ENCODE data around the gene AHNAK2. TPM values are rescaled to one million over a fixed set of nuclear protein-coding genes. Genes with fewer than 3 reads are reported as not detected.

AHNAK2 gene
- total RNA-seq, 1 donor from 2014 or later = 26.9 TPM

DNA sequence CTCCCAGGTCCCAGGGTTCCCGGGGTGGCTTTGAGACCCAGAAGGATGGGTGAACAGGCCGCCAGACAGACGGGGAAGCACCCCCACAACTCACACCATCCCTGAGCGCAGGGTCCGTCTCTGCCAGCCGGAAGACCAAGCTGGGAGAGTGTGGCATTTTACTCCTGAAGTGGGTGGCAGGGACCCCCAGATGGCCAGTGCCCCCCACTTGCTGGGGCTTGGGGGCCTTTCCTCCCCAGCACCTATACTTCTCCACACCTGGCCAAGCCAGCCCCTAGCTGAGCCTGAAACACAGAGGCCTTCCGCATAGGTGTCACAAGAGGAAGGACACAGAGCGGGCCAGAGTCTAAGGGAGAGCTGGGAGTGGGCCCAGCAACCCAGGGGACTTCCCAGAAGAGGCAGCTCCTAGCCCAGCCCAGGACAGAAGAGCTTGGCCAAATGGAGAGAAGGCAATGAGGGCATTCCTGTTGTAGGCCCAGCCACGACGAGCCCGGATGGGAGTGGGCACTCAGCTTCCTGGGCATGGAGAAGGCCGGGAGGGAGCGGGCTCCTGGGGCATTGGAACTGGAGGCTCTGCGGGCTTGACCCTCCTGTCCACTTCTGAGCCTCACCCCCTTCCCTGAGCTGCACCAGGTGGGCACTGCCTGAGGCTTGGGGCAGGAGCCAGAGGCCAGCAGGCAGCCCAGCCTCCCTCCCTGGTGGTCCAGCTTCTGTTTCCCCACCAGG lies 3.3 kb downstream of the AHNAK2 start:
- no peak overlapping the region for H3K27ac Mint-ChIP-seq (ENCODE audit: unreplicated experiment)
- peaks cover 16% of the 10 kb centered on the region for H3K27me3 Mint-ChIP-seq (ENCODE audit: unreplicated experiment)
- no peak for DNase-seq (ENCODE audit: low spot score)
- no peaks in the 10 kb centered on the region for H3K9me3 Mint-ChIP-seq (ENCODE audit: unreplicated experiment)
- TF ChIP-seq, protein P1, sequence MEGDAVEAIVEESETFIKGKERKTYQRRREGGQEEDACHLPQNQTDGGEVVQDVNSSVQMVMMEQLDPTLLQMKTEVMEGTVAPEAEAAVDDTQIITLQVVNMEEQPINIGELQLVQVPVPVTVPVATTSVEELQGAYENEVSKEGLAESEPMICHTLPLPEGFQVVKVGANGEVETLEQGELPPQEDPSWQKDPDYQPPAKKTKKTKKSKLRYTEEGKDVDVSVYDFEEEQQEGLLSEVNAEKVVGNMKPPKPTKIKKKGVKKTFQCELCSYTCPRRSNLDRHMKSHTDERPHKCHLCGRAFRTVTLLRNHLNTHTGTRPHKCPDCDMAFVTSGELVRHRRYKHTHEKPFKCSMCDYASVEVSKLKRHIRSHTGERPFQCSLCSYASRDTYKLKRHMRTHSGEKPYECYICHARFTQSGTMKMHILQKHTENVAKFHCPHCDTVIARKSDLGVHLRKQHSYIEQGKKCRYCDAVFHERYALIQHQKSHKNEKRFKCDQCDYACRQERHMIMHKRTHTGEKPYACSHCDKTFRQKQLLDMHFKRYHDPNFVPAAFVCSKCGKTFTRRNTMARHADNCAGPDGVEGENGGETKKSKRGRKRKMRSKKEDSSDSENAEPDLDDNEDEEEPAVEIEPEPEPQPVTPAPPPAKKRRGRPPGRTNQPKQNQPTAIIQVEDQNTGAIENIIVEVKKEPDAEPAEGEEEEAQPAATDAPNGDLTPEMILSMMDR (IDR thresholded peaks at IDR 0.05; ENCODE audit: unreplicated experiment) = no peak
- H3K36me3 Mint-ChIP-seq (ENCODE audit: low read depth, unreplicated experiment) = peaks cover 3% of the 10 kb centered on the region
- peaks cover 10% of the 10 kb centered on the region for H3K4me1 Mint-ChIP-seq (ENCODE audit: unreplicated experiment)
- no peak overlapping the region for H3K4me3 Mint-ChIP-seq (ENCODE audit: unreplicated experiment)

DNA sequence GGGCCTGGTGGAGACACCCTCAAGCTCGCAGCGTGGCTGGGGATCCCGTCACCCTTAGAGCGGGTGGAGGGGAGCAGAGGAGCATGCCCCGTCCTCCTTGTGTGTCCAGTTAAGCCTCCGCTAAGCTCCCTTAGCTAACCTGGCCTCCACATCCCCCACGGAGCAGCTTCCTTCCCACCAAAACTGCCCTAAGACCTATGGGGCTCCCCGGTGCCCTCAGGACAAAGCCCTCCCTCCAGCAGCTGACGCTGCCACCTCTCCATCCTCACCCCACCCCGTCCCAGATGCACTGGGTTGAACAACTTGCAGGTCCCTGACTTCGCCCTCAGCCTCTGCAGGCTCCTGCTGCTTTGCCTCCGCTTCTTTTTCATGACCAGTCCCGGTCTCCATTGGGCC lies 4.0 kb downstream of the AHNAK2 start:
- no peak overlapping the region for H3K4me3 Mint-ChIP-seq (ENCODE audit: unreplicated experiment)
- peaks cover 13% of the 10 kb centered on the region for H3K27me3 Mint-ChIP-seq (ENCODE audit: unreplicated experiment)
- H3K27ac Mint-ChIP-seq (ENCODE audit: unreplicated experiment) = no peak overlapping the region
- H3K4me1 Mint-ChIP-seq (ENCODE audit: unreplicated experiment) = peaks cover 11% of the 10 kb centered on the region
- H3K36me3 Mint-ChIP-seq (ENCODE audit: low read depth, unreplicated experiment) = no peaks in the 10 kb centered on the region
- DNase-seq (ENCODE audit: low spot score) = no peak
- H3K9me3 Mint-ChIP-seq (ENCODE audit: unreplicated experiment) = no peaks in the 10 kb centered on the region
- TF ChIP-seq, protein P1 (IDR thresholded peaks at IDR 0.05; ENCODE audit: unreplicated experiment) = no peak

DNA sequence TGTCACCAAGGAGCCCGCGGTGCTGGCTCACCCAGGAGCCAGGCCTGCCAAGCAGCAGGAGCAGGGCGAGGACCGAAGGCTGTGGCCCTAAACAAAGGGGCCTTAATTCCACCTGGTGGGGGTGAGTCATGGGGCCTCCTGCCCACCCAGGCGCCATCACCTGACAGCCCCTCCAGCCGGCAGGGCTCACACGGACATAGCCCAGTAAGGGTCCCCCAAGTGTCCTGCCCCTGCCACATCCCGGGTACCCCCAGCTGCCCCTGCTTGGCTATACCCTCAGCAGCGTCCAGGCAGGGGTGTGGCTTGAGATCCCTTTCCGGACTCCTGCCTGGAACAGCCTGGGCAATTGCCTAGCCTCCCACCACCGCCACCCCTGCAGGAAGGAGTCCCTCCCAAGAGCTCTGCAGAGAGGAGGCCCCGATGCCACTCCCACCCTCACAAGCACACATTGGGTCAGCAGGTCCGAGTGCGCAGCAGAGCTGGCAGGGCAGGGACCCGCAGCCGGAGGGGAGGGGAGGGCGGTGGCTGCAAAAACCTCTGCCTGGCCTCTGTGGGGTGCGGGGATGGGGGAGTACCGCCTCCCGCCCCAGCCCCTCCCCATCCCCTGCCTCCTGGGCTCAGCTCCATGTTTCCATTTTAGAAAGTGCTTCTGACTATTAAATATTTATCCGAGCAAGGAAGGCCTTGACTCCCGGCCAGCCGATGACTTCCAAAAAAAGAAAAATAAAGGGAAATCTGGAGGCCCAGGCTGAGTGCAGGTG lies 4.6 kb downstream of the AHNAK2 start:
- Mint-ChIP-seq H3K36me3 (ENCODE audit: low read depth, unreplicated experiment) (no peaks in the 10 kb centered on the region), H3K9me3 (ENCODE audit: unreplicated experiment) (no peaks in the 10 kb centered on the region), H3K4me1 (ENCODE audit: unreplicated experiment) (peaks cover 14% of the 10 kb centered on the region), H3K4me3 (ENCODE audit: unreplicated experiment) (no peak overlapping the region), H3K27ac (ENCODE audit: unreplicated experiment) (no peak overlapping the region), H3K27me3 (ENCODE audit: unreplicated experiment) (peaks cover 11% of the 10 kb centered on the region)
- DNase-seq (ENCODE audit: low spot score) = no peak
- TF ChIP-seq, protein P1 (IDR thresholded peaks at IDR 0.05; ENCODE audit: unreplicated experiment) = no peak

GRCh38 chr14:104973135-104973384 lies 5.1 kb downstream of the AHNAK2 start:
- Mint-ChIP-seq H3K4me1 (ENCODE audit: unreplicated experiment) (peaks cover 15% of the 10 kb centered on the region), H3K9me3 (ENCODE audit: unreplicated experiment) (no peaks in the 10 kb centered on the region), H3K36me3 (ENCODE audit: low read depth, unreplicated experiment) (no peaks in the 10 kb centered on the region), H3K4me3 (ENCODE audit: unreplicated experiment) (no peak overlapping the region), H3K27me3 (ENCODE audit: unreplicated experiment) (peaks cover 11% of the 10 kb centered on the region), H3K27ac (ENCODE audit: unreplicated experiment) (no peak overlapping the region)
- TF ChIP-seq, protein P1 (IDR thresholded peaks at IDR 0.05; ENCODE audit: unreplicated experiment) = no peak
- no peak for DNase-seq (ENCODE audit: low spot score)

Data from endothelial cell (in vitro differentiated cells).